Superior temporal gyrus (tissue), 1 donor: Measurements from ENCODE around the gene ABO.
"Not testable (repeated sequence)": the region's sequence is repeated elsewhere in the genome, so short reads cannot be mapped to it uniquely, and the experiment has no call there.

Experiments used
- DNase-seq: peaks from one replicate; pipeline ENCODE4 v3.0.0-alpha.2; 2016; ENCODE audit errors: extremely low spot score

Gene ABO

DNA sequence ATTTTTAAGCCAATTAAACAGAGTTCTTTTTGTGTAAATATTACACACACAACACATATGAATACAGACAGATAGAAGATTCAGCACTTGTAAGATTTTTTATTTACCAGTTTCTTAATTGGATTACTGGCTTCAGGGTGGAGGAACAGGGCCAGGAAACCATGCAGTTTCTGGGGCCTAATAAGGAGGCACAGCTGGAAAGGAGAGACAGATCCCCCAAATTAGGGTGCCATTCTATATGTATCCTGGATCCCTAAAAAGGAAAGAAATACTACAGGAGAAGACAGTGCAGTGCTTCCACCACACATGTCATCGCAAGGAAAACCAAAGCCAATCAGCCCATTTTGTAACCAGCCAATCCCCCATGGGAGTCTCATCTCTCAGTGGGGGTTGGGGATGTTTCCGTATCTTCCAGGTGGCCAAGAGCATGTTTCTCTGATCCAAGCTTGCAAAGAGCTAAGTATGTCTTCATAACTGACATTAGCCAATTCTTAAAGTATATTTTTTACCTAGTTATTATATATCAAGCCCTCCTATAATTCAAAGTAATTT, 15.8 kb upstream of the ABO start:
- no peak for DNase-seq

DNA sequence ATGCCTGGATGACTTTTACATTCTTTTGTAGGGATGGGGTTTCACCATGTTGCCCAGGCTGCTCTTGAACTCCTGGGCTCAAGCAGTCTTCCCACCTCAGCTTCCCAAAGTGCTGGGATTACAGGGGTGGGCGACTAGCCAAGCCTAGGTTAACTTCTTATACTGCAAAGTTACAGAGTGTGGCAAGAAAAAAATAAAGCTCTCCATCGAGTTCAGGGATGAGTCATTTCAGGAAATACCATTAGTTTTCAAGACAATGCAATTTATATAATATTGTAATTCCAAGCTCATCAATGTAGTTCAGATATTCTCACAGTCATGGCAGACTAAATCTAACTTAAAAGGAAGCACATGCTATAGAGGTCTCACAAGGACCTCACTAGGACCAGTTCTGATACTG, 11.5 kb upstream of the ABO start:
- no peak for DNase-seq

DNA sequence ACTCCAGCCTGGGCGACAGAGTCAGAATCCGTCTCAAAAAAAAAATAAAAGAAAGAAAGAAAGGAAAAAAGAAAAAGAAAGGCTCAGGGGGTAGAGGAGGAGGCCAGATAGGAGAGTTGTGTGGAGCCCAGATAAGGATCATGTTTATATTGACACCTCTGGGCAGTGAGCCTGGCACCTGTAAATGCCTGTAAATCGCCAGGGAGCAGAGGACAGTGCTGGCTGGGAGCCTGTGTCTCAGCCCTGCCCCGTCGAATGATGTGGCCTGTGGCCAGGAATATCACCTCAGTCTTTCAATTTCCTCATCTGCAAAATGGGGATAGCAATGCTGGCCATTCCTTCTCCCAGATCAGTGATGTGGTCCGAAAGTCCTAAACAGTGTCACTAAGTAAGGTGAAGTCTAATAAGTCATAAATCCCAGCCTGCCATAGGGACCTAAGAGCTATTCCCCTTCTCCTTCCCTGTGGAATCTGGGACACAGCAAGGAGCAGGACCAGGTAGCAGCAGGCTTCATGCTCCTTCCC, 10.3 kb upstream of the ABO start:
- no peak for DNase-seq

DNA sequence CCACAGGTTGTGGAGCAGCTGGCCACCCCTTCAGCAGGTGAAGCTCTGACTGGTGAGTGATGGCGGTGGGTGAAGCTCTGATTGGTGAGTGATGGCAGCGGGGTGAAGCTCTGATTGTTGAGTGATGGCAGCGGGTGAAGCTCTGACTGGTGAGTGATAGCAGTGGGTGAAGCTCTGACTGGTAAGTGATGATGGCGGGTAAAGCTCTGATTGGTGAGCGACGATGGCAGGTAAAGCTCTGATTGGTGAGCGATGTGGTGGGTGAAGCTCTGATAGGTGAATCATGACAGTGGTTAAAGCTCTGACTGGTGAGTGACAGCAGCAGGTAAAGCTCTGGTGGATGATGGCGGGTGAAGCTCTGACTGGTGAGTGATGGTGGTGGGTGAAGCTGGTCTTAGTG, 9.4 kb upstream of the ABO start:
- DNase-seq, result no peak

DNA sequence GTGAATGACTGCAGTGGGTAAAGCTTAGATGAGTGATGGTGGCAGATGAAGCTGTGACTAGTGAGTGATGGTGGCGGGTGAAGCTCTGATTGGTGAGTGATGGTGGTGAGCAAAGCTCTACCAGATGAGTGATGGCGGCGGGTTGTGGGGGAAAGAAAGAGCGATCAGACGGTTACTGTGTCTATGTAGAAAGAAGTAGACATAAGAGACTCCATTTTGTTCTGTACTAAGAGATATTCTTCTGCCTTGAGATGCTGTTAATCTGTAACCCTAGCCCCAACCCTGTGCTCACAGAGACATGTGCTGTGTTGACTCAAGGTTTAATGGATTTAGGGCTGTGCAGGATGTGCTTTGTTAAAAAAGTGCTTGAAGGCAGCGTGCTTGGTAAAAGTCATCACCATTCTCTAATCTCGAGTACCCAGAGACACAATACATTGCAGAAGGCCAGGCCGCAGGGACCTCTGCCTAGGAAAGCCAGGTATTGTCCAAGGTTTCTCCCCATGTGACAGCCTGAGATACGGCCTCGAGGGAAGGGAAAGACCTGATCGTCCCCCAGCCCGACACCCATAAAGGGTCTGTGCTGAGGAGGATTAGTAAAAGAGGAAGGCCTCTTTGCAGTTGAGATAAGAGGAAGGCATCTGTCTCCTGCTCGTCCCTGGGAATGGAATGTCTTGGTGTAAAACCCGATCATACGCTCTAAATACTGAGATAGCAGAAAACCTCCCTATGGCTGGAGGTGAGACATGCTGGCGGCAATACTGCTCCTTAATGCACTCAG, 8.4 kb upstream of the ABO start:
- not testable (repeated sequence) for DNase-seq

DNA sequence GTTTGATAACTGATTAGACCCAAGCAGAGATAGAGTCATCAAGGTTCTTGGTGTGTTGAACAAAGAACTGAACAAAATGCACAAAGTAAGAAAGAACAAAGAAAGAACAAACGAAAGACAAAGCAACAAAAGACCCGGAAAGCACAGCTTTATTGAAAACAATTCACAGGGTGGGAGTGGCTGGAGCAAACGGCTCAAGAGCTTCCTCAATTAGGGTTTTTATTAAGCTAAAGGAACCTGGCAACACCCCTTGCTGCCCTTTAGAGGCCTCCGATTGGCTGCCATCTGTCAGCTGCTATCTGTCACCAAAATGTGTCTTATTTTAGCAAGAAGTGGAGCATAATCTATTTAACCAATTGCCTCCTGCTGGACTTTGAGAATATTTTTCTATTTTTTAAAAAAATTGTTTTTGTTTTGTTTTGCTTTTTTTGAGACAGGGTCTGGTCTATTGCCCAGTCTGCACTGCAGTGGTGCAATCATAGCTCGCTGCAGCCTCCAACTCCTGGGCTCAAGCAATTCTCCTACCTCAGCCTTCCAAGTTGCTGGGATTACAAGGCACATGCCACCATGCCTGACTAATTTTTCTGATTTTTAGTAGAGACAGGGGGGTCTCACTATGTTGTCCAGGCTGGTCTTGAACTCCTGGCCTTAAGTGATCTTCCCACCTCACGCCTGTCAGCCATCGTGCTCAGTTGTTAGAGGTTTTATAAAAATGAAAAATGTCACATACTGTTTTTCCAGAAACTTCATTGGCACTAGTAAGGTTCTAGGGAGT, 7.7 kb upstream of the ABO start:
- no peak for DNase-seq

DNA sequence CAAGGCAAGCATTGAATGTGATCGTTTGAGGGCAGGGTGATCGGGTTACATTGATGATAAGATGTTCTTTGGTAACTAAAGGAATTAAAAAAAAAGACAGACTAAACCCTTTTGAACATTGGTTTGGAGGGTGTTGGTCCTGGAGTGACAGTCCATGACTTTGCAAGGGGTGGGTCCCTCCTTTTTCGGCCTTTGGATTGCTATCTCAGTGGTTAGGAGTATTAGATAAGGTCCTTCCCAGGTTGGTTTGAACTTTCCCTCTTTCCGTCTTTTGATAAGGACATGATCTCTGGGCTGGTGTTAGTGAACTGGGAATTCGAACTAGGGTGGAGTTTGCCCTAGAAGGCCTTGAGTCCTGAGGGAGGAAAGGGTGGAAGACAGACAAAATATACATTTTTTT, 5.4 kb upstream of the ABO start:
- DNase-seq, result no peak

DNA sequence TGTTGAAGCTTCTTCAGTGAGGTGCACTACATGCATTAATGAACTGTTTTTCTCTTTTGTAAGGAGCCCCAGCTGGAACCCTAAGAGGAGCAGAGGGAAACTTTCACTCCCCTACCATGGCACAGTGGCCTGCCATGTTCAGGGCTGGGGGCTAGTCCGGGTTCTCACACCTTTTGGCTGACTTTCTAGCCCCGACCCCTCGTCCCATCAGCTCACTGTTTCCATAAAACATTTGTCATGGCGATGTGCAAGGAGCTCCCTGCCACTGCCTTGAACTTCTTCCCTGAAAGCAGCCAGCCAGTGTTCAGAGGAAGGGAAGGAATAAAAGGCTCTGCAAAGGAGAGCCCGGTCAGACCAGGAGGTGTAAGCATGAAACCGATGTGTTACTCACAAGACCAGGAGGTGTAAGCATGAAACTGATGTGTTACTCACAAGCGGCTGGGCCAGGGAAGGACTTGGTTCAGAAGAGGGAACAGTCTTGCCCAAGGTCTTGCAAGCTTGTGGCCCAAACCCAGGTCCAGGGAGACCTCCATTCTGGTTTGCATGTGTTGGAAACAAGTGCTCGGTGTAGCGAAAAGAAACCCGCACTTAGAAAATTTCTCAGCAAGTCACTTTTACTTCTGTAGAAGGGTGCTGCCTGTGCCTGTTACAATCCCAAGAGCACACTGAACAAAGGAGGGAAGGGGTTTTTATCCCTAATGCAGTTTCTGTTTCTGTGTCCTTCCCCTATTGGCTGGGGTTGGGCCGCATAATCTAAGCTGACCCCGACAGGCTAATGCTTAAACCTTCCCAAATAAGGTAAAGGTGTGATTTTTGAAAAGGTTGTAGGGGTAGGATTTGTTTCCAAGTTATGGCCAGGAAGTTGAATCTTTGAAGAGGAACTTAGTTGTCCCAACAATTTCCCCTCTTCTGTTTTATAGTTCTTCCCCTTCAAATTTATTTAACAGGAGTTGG, 3.4 kb upstream of the ABO start:
- DNase-seq, result no peak

DNA sequence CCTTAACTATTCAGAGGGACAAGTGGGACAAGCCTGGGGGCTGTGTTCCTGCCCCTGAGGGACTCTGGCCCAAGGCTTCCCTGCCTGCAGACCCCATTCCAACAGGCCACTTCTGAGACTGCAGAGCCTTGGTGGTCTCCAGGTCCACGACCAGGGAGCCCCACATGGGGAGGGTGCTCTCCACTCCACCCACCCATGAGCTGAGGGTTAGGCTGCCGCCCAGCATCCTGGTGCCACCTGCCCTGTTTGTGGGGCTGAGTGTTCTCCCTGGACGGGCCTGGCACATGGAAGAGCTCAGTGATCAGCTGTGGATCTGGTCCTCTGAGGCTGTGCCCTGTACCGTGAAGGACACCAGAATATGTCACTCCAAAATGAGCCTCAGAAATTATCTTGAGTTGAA, 2.5 kb upstream of the ABO start:
- DNase-seq, result no peak

DNA sequence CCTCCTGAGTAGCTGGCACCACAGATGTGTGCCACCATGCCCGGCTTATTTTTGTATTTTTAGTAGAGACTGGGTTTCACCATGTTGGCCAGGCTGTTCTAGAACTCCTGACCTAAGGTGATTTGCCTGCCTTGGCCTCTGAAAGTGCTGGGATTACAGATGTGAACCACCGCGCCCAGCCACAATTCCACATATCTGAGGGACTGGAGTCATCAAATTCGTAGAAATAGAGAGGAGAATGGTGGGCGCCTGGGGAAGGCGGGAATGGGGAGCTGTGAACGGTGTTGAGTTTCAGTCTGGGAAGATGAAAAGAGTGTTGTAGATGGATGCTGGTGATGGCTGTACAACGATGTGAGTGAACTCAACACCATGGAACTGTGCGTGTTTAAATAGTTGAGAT, 1.9 kb upstream of the ABO start:
- no peak for DNase-seq

DNA sequence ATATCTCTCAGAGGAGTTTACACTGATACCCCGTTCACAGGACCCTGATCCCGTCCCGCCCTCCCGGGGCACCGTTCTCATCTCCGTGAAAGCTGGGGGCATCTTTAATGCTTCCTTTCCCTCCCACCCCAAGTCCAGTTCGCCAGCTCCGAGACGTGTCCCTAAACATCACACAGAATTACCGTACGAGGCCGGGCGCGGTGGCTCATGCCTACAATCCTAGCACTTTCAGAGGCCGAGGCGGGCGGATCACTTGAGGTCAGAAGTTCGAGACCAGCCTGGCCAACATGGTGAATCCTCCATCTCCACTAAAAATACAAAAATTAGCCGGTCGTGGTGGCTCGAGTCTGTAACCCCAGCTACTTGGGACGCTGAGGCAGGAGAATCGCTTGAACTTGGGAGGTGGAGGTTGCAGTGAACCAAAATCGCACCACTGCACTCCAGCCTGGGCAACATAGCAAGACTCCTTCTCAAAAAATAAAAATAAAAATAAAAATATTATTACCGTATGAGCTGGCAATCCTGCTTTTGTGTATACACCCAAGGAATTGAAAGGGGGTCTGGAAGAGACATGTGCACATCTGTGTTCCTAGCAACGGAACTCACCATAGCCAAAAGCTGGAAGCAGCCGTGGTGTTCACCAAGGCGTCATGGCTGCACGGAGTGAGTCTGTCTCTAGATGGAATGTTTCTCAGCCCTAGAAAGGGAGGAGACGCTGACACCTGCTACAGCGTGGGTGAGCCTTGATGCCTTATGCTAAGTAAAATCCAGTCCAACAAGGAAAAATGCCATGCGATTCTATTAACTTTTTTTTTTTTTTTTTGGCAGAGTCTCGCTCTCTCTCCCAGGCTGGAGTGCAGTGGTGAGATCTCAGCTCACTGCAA, 1.2 kb upstream of the ABO start:
- peak; percentile 29 for DNase-seq

DNA sequence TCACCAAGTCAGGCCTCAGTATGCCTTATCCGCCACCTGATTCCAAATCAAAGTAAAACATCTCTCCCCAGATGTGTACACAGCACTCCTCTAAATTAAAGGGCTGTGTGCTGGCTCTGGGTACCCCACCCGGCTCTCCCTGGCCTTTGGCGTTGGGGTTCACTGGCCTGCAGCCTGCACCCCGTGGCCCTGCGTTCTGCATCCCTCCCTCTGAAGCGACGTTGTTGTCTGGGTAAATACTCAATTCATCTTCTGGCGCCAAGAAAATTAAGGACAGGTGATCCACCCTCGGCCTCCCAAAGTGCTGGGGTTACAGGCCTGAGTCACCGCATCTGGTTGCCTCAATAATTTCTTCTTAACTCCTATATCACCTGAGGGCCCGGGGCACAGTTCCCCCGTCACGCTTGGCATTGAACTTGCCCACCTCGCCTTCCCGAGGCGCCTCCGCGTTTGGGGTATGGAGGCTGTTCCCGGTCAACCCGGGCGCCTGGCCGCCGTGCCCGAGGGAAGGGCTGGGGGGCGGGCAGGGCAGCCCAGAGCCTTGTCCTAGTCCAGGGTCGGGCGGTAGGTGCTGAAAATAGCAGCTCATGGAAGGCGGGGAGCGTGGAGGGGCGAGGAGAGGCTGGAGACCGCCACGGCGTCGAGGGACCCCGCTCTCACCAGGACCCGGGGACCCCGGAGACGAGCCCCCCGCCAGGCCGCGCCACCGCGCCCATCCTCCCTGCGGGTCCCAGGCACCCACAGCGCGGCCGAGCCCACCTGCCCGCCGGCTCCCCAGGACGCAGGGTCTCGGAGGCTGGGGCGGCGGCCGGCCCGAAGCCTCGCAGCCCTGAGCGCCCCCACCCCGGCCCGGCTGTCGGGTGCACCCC, 531 bp downstream of the ABO start:
- no peak for DNase-seq

DNA sequence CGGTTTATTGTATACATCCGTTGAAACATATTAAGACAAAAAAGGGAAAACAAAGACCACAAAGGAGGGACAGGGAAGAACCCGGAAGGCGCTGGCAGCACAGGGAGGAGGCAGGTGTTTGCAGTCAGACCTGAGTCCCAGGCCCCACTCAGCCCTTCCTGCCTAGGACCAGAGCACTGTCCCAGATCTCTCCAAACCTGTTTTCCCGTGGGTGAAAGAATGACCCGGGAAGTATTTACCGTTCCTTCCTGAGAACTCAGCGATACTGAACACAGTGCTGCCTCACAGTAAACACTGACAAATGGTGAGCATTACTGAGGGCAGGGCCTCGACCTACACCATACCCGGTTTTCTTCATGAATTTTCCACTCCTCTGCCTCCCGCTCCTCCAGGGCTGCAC, 1.2 kb downstream of the ABO start:
- no peak for DNase-seq

DNA sequence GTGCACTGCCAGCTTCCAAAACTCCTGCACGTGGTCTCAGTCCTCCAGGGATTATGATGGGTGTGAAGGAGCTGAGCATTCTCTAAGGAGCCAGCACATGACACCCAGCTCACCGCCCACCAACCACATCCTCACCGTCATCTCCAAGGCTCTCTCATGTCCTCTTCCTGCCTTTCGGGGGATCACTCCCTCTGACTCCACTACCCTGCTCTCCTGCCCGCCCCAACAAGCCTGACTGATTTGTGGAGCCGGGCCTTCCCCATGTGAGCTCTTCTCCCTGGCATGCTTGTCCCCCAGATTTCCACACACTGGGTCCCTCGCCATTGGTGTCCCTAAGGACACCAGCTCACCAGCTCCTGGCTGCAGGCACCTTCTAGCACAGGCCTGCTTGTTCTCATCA, 1.9 kb downstream of the ABO start:
- DNase-seq, result no peak

DNA sequence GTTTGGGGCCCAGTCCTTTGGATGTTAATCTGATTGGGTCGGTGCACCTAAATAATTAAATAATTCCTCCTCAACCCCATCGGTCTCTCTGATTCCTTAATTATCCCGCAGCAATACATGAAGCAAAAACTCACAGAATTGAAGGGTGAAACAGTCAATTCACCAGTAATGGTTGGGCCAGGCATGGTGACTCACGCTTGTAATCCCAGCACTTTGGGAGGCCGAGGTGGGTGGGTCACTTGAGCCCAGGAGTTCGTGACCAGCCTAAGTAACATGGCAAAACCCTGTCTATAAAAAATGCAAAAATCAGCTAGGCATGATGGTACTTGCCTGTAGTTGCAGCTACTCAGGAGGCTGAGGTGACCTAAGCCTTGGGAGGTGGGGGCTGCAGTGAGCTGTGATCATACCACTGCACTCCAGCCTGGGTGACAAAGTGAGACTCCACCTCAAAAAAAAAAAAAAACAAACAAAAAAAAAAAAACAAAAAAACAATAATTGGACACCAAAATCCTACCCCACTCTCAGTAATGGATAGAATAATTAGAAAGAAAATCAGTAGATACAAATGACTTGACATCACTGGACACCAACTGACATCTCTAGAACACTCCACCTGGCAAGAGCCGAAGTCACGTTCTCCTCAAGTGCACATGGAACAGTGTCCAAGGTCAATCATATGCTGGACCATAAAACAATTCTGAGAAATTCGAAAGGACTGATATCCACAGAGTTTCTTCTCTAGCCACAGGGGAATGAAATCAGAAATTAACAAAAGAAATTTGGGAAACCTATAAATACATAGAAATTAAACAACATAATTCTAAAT, 5.3 kb downstream of the ABO start:
- DNase-seq, result no peak

DNA sequence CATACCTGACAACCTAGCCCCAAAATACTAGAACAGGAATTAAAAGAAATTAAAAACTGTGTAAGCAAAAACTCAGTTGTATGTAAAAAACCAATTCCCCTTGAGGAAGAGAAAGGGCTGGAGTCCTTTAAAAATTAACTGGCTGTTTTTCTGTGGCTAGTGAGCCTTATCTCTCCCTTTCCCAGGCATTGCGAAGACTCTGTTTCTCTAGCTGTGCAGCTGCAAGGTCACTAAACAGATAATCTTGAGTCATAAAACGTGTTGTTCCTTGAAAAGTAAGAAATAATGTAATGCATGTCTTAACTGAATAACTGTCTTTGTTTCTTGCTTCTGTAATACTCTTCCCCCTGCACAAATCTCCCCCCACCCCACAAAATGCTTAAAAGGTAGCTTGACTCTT, 5.9 kb downstream of the ABO start:
- not testable (repeated sequence) for DNase-seq

DNA sequence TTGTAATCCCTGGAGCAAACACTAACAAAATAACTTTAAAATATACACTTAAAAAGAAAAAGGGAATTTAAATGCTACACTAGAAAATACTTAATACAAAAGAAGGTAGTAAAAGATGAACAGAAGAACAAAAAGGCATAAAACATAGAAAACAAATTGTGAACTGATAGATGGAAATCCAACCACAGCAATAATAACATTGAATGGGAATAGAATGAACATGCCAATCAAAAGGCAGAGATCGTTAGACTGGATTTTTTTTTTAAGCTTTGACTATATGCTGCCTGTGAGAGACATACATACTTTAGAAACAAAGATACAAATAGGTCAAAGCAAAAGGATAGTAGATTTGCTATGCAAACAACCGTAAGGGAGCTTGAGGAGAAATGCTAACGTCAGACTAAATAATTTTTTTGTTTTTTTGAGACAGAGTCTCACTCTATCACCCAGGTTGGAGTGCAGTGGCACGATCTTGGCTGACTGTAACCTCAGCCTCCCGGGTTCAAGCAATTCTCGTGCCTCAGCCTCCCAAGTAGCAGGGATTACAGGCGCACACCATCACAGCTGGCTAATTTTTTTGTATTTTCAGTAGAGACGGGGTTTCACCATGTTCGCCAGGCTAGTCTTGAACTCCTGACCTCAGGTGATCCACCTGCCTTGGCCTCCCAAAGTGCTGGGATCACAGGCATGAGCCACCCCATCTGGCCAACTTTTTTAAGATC, 6.5 kb downstream of the ABO start:
- DNase-seq, result no peak

DNA sequence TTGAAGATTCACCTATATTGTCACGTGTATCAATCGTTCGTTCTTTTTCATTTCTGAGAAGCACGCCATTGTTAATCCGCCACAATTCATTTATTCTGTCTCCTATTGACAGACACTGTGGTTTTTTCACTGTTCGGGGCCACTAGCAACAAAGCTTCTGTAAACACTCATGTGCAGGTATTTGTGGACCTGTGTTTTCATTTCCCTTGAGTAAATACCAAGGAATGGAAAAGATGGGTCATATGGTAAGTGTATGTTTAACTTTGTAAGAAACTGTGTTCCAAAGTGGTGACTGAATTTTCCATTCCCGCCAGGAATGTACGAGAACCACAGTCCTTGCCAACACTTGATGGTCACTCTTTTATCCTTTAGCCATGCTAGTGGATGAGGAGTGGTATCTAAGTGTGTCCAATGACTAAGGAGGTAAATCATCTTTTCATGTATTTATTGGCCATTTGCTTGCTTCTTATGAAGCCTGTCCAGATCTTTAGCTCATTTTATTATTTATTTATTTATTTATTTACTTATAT, 10.7 kb downstream of the ABO start:
- no peak for DNase-seq
